ENCODE data around the gene LGALSL. TPM values are rescaled to one million over a fixed set of nuclear protein-coding genes. Genes with fewer than 3 reads are reported as not detected.

Gene LGALSL
- total RNA-seq, 1 experiment from 2014 or later = 23.8 TPM

DNA sequence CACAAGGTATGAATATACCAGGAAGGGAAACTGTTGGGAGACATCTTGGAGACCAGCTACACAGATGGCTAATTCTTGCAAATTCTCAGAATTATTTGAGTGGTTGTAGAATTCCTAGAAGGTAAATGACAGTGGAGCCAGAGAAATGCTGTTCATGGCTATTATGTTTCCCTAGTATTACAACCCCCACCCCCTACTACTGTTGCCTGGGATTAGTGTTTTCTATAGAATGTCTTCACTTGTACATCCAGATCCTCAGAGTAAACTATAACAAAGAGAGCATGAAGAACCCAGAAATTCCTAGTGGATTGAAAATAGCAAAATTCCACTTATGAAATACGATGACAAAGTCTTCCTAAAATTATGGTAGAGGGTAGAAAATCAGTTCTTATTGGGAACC, 15.3 kb downstream of the LGALSL start:
- Histone ChIP-seq H3K79me1 (ENCODE audit: insufficient read depth, low read depth, low read length, poor library complexity, severe bottlenecking) (no peaks in the 10 kb centered on the region), H2BK5ac (ENCODE audit: insufficient read length, low read length) (no peak overlapping the region), H3K4ac (ENCODE audit: low read depth, low read length) (no peak overlapping the region), H2AK5ac (ENCODE audit: insufficient read length, low read length) (no peak overlapping the region), H3K23me2 (ENCODE audit: insufficient read length, low read depth, low read length, poor library complexity, severe bottlenecking) (no peaks in the 10 kb centered on the region), H3K4me2 (ENCODE audit: insufficient read depth, insufficient read length, low read length) (no peak overlapping the region), H3K18ac (ENCODE audit: insufficient read length, low read depth, low read length) (no peak overlapping the region), H3K27me3 (ENCODE audit: insufficient read depth, low read length) (no peaks in the 10 kb centered on the region), H3K9me3 (ENCODE audit: control insufficient read depth, low read depth, low read length) (no peaks in the 10 kb centered on the region), H4K8ac (replicated peaks; ENCODE audit: insufficient read length, low read depth, low read length) (no peak overlapping the region), H2BK15ac (ENCODE audit: low read depth, low read length) (no peak overlapping the region), H3K23ac (ENCODE audit: insufficient read length, low read depth, low read length) (no peak overlapping the region), H2BK12ac (ENCODE audit: insufficient read length, low read depth, low read length) (no peak overlapping the region), H3K4me1 (ENCODE audit: insufficient read depth, low read length) (peaks cover 4% of the 10 kb centered on the region; the same call in 1 of the 2 replicates), H3K56ac (ENCODE audit: insufficient read length, low read depth, low read length) (no peak overlapping the region), H3T11ph (ENCODE audit: low read length) (no peak overlapping the region), H3K9ac (ENCODE audit: extremely low read depth, insufficient read length, low read length) (no peak overlapping the region), H2BK120ac (ENCODE audit: low read depth, low read length, poor library complexity, severe bottlenecking) (no peak overlapping the region), H3K14ac (ENCODE audit: insufficient read depth, low read length) (no peak overlapping the region), H2AFZ (ENCODE audit: low read length) (no peak overlapping the region), H4K91ac (ENCODE audit: insufficient read length, low read depth, low read length) (no peak overlapping the region), H4K5ac (ENCODE audit: insufficient read length, low read depth, low read length) (no peak overlapping the region), H3K79me2 (ENCODE audit: insufficient read depth, low read length) (no peaks in the 10 kb centered on the region), H3K27ac (ENCODE audit: insufficient read length, low read depth, low read length) (no peak overlapping the region), H4K20me1 (ENCODE audit: control insufficient read depth, insufficient read depth, insufficient read length) (no peaks in the 10 kb centered on the region), H2BK20ac (ENCODE audit: low read depth, low read length, poor library complexity, severe bottlenecking) (no peak overlapping the region)
- H3K4me3 Mint-ChIP-seq = no peak overlapping the region
- no peaks in the 10 kb centered on the region for H3K9me3 Mint-ChIP-seq
- H3K36me3 Mint-ChIP-seq (ENCODE audit: insufficient read depth in 1 of 3, low read depth in 3 of 3) = no peaks in the 10 kb centered on the region
- H3K27me3 Mint-ChIP-seq (ENCODE audit: low read depth) = no peaks in the 10 kb centered on the region
- WGBS (ENCODE audit: extremely low coverage, insufficient read length, low lambda C conversion rate) = no CpG with 5 or more reads among the region's 1 CpG
- no peak for DNase-seq
- TF ChIP-seq, protein P1, sequence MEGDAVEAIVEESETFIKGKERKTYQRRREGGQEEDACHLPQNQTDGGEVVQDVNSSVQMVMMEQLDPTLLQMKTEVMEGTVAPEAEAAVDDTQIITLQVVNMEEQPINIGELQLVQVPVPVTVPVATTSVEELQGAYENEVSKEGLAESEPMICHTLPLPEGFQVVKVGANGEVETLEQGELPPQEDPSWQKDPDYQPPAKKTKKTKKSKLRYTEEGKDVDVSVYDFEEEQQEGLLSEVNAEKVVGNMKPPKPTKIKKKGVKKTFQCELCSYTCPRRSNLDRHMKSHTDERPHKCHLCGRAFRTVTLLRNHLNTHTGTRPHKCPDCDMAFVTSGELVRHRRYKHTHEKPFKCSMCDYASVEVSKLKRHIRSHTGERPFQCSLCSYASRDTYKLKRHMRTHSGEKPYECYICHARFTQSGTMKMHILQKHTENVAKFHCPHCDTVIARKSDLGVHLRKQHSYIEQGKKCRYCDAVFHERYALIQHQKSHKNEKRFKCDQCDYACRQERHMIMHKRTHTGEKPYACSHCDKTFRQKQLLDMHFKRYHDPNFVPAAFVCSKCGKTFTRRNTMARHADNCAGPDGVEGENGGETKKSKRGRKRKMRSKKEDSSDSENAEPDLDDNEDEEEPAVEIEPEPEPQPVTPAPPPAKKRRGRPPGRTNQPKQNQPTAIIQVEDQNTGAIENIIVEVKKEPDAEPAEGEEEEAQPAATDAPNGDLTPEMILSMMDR (conservative IDR thresholded peaks at IDR 0.05) = no peak
- peaks cover 22 to 23% of the 10 kb centered on the region in 2 experiments for H3K4me1 Mint-ChIP-seq
- no peak overlapping the region for H3K27ac Mint-ChIP-seq

All from H9 (cell line).